ENCODE results near the gene PTPRT.
"Not testable (repeated sequence)": the region's sequence is repeated elsewhere in the genome, so short reads cannot be mapped to it uniquely, and the experiment has no call there.

The PTPRT gene

DNA sequence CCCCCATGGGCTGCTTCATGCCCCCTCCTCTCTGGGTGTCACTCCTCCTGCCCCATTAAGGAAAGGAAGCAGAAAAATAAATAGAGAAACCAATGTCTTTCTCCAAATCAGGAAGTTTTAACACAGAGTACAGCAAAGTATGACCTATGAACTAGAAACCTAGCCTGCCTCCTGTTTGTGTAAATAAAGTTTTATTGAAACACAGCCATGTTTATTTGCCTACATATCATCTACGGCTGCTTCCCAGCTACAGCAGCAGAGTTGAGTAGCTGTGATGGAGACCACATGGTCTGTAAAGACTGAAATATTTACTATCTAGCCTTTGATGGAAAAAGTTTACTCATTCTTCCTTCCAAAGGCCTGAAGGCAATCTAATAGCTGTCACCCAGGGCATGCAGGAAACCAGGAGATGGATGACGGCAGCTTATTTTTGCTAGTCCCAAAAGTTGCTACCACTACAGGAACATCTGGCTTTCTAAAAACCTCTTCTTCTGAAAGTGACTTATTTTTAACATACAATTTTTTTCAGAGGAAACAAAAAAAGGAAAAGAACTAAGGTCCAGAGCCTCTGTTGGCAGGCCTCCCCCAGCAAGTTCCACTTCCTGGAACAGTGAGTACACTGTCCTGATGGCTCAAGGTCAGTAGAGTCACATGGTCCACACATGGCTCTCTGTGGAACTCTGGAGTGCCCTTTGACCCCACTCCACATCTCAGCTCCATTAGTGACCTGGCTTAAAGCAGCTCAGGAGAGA, 287.8 kb downstream of the PTPRT start:
- DNase-seq: no peak

GRCh38 chr20:42900764-42901163, 288.9 kb downstream of the PTPRT start:
- DNase-seq: not testable (repeated sequence)

GRCh38 chr20:42895020-42895419, 294.7 kb downstream of the PTPRT start:
- no peak for DNase-seq

GRCh38 chr20:42894483-42894882, 295.2 kb downstream of the PTPRT start:
- DNase-seq: no peak

DNA sequence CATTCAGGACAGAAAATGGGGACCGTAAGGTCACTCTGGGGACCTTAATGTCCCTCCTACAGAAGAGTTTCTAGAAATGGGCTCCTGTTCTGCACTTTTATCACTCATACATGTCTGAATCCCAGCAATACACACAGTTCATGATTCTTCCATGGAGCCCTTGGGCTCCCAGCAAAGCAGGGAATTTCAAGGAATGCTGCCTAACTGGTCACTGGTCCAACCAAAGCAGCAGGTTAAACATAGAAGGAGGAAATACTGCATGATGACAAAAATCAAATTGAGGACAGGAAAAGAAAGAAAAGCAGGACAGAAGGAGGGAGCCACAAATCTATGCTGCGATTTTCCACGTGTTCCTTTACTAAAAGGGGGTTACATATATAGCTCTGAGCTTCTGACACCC, 300.2 kb downstream of the PTPRT start:
- no peak for DNase-seq

DNA sequence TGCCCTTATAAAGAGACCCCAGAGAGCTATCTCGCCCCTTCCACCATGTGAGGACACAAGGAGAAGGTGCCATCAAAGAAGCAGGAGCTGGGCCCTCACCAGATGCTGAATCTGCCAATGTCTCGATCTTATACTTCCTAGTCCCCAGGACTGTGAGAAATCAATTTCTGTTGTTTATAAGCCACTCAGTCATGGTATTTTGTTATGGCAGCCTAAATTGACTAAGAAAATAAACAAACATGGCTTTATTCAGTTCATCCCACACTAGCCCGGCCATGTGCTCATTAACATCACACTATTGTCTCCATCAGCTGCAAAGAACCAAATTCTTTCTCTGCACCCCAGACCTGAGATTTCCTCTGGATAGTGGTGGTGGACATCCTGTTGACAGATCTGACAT, 302.4 kb downstream of the PTPRT start:
- DNase-seq: no peak

- DNase-seq: no peak
Observed at GRCh38 chr20:42886801-42887200, 302.9 kb downstream of the PTPRT start.

- no peak for DNase-seq
Observed at GRCh38 chr20:42886046-42886445, 303.7 kb downstream of the PTPRT start.

DNA sequence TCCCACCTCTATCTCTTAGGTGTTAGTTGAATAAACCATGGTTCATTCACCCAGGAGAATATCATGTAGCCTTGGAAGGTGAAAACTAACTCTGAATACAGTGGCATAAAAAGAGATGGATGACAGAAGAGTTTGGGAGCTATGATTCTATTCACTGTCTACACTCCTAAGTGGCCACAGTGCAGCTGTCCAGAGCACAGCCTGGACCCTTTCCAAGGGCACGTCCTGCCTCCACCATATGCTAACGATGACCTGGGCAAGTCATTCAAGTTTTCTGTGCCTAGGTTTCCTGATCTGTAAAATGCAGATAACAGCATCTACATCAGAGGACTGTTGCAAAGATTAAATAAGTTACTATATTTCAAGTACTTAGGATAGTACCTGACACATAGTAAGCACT, 314.1 kb downstream of the PTPRT start:
- DNase-seq: no peak

GRCh38 chr20:42873259-42873658, 316.4 kb downstream of the PTPRT start:
- no peak for DNase-seq

DNA sequence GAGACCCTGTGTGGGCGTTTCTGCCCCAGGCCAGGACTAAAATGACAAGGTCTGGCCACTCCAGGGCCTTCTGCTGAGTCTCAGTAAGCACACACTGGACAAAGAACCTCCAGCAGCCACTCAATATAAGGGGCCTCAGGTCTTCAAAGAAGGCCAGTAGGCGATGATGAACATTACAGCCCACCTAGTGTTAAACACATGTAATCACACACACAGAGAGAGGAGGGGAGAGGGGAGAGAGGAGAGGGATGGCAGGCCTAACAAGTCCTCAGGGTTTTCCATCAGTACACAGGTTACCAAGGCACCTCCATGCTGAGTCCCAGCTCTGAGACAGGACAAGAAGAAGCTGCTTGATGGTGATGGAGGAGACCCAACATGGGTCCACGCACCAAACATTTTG, 325.6 kb downstream of the PTPRT start:
- no peak for DNase-seq

DNA sequence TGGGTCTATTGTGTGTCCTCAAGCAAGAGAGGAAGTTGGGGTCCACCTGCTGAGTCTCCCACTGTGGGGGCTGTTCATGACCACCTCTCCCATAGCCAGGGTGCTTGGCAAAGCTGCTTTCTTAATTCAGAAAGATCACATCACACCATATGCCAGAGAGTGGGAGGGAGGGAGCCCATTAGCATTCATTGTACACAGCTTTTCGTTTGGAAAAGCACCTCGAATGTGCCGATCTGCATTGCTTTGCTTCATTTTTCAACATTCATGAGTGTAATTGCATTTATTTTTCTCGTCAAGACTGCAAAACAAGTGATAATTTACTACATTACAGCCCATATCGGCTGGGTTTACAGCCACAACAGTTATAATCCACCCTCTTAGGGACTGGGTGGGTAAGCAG, 327.3 kb downstream of the PTPRT start:
- DNase-seq: no peak

GRCh38 chr20:42857446-42857845, 332.3 kb downstream of the PTPRT start:
- DNase-seq: no peak

DNA sequence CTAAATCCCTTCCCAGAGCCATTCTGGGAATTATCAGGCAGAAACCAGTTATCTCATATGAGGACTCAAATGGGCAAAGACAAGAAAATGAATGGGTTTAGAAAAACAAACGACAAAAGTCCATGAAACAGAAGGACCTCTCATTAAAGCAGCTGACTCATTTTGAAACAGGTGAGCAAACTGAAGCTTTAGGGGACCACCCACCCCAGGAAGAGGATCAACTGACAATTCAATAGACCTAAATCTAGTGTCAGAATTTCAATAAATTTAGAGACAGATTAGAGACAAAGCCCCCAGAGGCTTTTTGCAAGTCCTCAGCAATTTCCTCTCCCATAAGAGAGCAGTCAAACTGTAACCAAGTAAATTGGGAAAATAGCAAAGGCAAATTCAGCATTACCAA, 333.8 kb downstream of the PTPRT start:
- no peak for DNase-seq

DNA sequence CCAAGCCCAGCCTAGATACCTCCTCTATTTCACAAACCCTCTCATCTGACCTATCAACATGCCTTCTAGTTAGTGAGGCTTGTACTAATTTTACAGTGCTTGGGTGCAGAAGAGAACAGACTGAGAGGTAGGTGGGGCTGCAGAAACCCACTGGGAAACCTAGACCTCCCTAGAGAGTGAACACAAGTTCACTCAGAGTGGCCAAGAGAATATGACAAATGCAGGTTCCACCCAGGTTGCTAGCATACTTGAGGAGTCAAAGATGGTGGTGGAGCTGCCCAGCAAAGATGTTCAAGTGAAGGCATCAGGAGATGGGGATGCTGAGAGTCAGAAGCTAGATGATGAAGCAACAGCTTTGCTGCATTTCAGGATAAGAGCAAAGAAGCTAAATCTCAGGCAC, 337.0 kb downstream of the PTPRT start:
- no peak for DNase-seq

GRCh38 chr20:42846784-42847490, 342.8 kb downstream of the PTPRT start:
- no peak for DNase-seq

- DNase-seq: no peak
Observed at GRCh38 chr20:42844751-42845150, 345.0 kb downstream of the PTPRT start.

DNA sequence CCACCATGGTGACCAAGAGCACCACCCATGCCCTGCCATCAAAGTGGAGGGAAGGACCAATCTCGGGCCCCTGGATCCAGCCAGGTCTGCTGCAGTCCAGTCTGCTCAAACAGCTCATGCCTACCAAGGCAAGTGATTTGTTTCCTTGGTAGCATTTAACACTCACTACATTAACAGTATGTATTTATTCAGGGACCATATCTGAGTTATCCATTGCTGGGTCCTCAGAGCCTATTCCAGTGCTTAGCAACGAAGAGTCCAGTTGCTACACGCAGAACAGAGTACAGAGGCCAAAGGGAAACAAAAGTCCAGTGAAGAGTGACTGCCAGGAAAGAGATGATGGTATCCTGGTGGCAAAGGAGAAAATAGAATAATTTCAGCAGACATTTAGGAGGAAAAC, 352.2 kb downstream of the PTPRT start:
- DNase-seq: no peak

GRCh38 chr20:42836339-42836738, 353.4 kb downstream of the PTPRT start:
- no peak for DNase-seq

- no peak for DNase-seq
Observed at GRCh38 chr20:42807876-42808275, 381.8 kb downstream of the PTPRT start.

DNA sequence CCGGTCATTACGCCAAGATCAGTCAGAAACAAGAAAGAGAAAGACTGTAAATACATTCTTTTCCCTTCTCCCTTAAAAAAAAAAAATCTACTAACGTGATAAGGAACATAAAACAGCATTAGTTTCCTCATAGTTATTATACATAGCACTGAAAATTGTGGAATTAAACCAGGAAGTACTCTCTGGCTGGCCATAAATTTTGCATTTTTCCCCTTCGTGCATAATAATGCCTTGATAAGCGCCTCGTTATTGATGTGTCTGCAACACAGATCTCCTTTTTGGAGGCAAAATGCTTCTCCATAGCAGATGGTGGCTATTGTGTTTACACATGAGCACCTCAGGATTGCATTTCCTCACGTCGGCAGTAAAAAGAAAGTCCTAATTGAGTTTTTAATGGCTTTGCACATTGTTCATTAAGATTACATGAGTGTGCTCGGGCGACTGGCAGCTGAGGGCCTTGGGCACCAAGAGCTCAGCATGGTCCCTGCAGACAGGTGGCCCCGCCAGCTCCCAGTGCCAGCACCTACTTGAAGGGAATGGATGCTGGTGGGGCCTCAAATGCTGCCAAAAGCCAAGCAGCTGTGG, 394.5 kb downstream of the PTPRT start:
- no peak for DNase-seq

GRCh38 chr20:42792052-42792451, 397.7 kb downstream of the PTPRT start:
- DNase-seq: no peak

GRCh38 chr20:42790111-42790510, 399.6 kb downstream of the PTPRT start:
- no peak for DNase-seq

DNA sequence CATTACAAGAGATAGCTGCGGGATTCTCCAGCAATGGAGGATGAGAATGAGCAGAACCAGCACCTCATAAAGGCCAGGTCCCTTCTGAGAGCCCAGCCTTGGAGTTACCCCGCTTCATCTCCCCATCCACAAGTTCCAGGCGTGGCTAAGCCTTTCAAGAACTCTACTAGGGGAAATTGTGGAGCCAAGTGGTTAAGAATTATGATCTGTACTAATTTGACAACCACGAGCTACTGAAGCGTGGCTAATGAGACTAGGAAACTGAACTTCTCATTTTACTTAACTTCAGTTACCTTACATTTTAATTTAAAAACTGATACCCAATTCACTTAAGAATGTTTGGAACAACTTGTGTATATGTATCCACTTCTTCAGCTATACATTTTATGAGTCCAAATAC, 401.0 kb downstream of the PTPRT start:
- DNase-seq: no peak
